DMS114 treated with DMSO at 0.1 percent for 48 hours (cell line): ENCODE measurements around the gene FCGR3A.
"Not testable (repeated sequence)": the region's sequence is repeated elsewhere in the genome, so short reads cannot be mapped to it uniquely, and the experiment has no call there.

Experiments used
- DNase-seq: peaks from one replicate; lab custom pipeline; 2025; ENCODE audit not compliant: unreplicated experiment; lab: John Stamatoyannopoulos, UW

FCGR3A gene

GRCh38 chr1:161557506-161558450 is 8.2 kb upstream of the FCGR3A start:
- not testable (repeated sequence) for DNase-seq

DNA sequence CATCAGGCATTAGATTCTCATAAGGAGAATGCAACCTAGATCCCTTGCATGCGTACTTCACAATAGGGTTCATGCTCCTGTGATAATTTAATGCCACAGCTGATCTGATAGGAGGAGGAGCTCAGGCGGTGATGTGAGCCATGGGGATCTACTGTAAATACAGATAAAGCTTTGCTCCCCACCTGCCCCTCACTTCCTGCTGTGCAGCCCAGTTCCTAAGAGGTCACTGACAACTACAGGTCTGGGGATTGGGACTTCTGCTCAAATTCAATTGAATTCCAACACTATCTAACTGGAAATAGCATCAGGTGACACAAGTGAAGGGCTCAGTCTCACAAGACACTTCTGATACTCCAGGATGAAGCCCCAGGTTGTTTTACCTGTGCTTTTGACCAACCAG is 7.4 kb upstream of the FCGR3A start:
- not testable (repeated sequence) for DNase-seq

GRCh38 chr1:161556143-161556542 is 6.5 kb upstream of the FCGR3A start:
- not testable (repeated sequence) for DNase-seq

DNA sequence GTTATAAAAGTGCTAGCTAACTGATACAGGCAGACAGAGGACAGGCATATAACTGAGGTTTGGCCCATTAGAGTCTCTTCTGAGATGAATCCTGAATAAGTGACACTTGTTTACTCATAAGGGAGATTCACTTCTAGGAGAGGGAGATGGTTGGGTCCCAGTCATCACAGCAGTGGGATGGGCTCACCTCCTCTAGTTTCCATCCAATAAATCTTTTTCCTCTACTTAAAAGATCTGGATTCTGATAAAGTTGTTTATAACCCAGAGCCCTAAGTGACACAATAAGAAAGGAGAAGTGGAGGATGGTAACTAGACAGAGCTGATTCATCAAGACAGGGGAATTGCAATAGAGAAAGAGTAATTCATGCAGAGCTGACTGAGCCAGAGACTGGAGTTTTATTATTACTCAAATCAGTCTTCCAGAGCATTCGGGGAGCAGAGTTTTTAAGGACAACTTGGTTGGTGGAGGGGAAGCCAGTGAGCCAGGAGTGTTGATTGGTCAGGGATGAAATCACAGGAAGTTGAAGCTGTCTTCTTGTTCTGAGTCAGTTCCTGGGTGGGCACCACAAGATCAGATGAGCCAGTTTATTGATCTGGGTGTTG is 5.3 kb upstream of the FCGR3A start:
- not testable (repeated sequence) for DNase-seq

DNA sequence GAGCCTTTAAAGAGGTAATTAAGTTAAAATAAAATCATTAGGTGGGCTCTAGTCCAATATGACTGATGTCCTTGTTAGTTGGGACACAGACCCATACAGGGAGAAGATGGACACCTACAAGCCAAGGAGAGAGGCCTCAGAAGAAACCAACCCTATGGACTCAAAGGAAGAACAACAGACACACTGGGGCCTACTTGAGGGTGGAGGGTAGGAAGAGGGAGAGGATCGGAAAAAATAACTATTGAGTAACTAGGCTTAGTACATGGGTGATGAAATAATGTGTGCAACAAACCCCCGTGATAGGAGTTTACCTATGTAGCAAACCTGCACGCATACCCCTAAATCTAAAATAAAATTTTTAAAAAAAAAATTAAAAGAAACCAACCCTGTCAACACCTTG is 4.7 kb upstream of the FCGR3A start:
- not testable (repeated sequence) for DNase-seq

DNA sequence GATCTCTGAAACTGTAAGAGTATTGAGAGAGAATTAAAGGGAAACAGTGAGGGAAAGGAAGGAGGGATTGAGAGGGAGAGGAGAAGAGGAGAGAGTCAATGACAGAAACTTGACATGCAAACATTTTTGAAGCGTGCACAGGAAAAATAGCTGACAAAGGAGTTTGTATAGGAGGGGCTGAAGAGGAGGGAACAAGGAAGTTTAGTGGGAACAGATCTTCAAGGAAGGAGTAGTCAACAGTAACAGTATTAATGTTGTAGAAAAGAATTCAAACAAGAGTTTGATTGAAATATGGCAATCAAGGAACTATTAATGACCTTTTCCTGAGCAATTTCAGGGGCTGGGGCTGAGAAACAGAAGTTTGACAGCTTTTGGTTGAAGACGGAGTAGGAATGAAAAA is 4.0 kb upstream of the FCGR3A start:
- DNase-seq, result not testable (repeated sequence)

- not testable (repeated sequence) for DNase-seq
Measured at GRCh38 chr1:161550942-161551341, 1.3 kb upstream of the FCGR3A start.

GRCh38 chr1:161548749-161549406 is 740 bp downstream of the FCGR3A start:
- not testable (repeated sequence) for DNase-seq

DNA sequence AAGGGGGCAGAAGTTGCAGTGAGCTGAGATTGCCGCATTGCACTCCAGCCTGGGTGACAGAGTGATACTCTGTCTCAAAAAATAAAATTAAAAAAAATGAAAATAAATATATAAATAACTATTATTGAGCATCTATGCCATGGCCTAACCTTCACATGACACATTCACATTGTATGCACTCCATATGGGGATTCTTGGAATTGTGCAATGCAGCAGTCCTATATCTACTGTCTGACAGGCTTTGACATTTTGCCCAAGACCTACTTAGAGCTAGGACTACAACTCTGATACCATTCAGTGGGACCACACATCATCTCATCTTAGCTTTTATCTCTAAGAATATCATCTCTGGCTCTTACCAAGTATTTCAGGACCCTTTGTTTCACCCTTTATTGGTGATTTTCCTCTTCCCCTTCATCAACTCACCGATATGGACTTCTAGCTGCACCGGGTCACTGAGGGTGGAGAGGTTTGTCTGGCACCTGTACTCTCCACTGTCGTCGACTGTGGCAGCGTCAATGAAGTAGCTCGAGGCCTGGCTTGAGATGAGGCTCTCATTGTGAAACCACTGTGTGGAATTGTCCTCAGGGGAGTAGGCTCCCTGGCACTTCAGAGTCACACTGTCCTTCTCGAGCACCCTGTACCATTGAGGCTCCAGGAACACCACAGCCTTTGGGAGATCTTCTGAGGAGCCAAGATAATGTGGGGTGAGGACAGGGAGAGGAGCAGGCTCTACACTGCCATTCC is 1.4 kb downstream of the FCGR3A start:
- not testable (repeated sequence) for DNase-seq

- DNase-seq, result not testable (repeated sequence)
Measured at GRCh38 chr1:161545005-161545731, 4.5 kb downstream of the FCGR3A start.

GRCh38 chr1:161543125-161543524 is 6.5 kb downstream of the FCGR3A start:
- DNase-seq, result not testable (repeated sequence)

- DNase-seq, result not testable (repeated sequence)
Measured at GRCh38 chr1:161542091-161542559, 7.5 kb downstream of the FCGR3A start.

GRCh38 chr1:161540570-161540960 is 9.1 kb downstream of the FCGR3A start:
- not testable (repeated sequence) for DNase-seq

- peak; percentile 90 for DNase-seq
Measured at GRCh38 chr1:161539731-161540569, 9.7 kb downstream of the FCGR3A start.

DNA sequence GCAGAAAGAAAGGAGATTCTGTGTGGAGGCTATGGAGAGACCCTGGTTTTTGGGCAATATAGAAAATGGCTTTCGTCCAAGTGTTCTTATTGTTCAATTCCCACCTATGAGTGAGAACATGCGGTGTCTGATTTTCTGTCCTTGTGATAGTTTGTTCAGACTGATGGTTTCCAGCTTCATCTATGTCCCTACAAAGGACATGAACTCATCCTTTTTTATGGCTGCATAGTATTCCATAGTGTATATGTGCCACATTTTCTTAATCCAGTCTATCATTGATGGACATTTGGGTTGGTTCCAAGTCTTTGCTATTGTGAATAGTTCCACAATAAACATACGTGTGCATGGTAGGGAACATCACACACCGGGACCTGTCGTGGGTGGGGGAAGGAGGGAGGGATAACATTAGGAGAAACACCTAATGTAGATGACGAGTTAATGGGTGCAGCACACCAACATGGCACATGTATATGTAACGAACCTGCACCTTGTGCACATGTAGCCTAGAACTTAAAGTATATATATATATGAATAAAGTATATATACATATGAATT is 10.6 kb downstream of the FCGR3A start:
- not testable (repeated sequence) for DNase-seq

- not testable (repeated sequence) for DNase-seq
Measured at GRCh38 chr1:161537068-161537669, 12.4 kb downstream of the FCGR3A start.

DNA sequence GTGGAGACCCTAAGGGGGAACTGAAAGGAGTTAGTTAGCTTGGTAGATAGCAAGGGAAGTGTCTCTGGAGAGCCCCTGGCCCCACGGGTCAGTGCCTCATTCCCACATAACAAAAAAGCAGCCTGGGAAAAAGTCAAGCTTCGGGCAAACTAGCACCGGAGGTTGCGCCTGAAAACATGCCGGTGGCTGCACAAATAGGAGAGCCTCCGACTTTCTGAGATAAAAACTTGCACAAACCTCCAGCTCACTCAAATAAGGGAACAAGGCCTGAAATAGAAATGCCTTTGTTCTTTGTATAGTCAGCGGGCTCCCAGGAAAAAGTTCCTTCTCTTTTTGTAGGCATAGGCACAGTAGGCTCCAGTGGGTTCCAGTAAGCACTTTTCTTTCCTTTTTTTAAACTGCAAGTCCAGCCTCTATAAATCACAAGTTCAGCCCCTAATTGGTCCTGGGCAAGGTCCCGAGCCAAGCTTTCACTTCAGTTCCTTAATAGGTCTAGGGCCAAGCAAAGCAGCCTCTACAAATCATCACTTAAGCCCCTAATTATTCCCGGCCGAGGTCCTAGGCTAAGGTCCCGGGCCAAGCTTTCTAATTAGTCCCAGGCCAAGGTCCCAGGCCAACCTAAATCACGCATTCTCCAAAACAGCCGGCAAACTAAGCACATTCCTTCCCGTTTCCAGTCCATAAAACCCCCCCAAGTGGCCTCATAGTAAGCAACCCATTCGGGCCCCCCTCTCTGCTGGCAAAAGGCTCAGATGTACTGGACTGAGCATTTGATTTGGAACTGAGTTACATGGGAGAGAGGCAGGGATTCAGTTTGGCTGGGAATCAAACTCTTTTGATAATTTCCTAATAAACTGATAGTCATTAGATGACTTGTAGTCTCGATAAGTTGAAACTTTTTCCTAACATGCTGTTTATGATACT is 16.7 kb downstream of the FCGR3A start:
- DNase-seq, result peak; percentile 31
